HG03280 (cell line): ENCODE results near the gene CDH20.

Source experiments
- ATAC-seq: cut with Tn5 transposase; IDR thresholded peaks from one replicate; pipeline ENCODE4 v1.9.1; 2021; ENCODE audit warnings: mild to moderate bottlenecking, moderate library complexity; ENCODE audit not compliant: unreplicated experiment

CDH20 gene

GRCh38 chr18:61420218-61420885 is 87.1 kb downstream of the CDH20 start:
- no peak for ATAC-seq

GRCh38 chr18:61426492-61427053 is 93.3 kb downstream of the CDH20 start:
- no peak for ATAC-seq

- ATAC-seq: no peak
These were observed 95.0 kb downstream of the CDH20 start for GRCh38 chr18:61428266-61428665.

DNA sequence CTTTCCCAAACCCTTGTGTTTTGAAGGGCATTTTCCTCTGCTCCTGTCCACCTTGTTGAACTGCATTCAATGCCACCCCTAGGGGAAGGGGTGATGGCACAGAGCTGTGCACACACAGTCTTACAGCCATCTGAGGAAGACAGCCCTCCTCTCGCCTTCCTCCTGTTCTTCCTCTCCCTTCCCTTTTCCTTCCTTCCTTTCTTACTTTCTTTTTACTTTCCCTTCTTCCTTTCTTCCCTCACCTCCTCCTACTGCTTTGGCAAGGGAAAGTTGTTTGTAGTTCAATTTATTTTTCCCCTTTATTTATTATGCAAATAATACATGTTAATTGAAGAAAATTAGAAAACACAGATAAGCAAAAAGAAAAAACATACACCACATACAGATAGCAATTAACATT is 99.4 kb downstream of the CDH20 start:
- ATAC-seq: no peak

DNA sequence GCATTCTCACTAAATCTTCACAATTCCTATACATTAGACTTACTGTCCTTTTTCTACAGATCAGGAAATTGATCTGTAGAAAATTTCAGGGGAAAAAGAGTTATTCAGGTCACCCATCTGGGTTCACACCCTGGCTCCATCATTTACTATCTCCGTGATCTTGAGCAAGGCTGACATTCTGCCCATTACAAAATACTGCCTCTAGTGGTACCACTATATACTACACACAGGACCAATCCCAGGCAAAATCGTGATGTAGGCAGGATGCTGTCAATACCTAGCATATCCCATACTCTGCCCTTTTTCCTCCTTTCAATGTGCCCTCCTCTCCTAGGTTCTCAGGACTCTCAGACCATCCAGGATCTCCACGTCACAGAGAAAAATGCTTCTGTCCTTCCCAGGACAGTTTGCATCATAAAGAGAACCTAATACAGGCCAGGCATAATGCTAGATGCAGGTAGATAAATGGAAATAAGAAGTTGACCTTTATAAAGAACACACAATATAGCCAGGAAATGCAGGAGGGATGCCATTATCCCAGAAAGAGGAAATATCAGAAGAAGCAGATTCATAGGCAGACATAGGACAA is 101.9 kb downstream of the CDH20 start:
- peak; percentile 80 for ATAC-seq

DNA sequence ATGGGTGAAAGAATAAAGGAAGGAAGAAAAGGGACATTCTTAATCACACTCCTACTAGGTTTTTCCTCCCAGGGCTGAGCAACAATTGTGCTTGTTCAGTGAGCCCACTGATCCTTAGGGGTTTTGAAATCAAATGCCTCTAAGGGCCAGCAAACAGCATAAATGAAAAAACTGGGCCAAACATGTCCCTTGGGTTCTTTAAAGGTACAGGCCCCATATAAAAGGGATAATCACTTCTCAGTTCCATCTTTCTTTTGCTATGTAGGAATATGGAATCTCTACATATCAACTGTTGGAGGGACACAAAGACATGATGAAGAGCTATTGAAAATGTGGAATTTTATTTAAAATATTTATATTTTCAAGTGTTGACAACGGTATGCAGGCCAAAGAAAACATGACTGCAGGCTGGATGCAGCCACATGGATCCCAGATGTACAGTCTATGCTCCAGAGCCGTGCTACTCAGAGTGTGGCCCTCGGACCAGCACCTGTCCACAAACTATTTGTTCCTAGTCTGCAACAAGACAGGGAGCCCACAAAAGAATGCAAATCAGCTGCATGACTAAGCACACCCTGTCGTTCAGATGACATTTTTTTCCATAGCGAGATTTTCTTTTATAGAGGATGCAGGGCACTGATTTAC is 110.0 kb downstream of the CDH20 start:
- no peak for ATAC-seq

DNA sequence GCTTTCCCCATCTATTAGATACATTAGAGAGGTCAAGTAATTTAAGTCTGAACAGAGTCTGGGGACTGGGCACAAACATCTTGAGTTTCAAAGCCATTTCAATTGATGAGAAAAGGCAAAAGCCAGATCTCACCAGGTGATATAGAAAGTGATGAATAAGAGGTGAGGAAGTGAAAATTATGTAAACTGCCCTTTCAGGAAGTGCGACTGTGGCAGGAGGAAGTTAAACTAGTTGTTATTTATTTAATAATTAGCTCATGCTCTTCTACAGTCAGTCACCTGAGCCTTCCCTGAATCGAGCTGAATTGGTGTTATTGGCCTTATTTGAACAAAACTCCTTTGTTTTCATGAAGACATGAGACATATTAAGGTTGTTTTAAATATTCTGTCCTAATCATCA is 115.1 kb downstream of the CDH20 start:
- no peak for ATAC-seq

DNA sequence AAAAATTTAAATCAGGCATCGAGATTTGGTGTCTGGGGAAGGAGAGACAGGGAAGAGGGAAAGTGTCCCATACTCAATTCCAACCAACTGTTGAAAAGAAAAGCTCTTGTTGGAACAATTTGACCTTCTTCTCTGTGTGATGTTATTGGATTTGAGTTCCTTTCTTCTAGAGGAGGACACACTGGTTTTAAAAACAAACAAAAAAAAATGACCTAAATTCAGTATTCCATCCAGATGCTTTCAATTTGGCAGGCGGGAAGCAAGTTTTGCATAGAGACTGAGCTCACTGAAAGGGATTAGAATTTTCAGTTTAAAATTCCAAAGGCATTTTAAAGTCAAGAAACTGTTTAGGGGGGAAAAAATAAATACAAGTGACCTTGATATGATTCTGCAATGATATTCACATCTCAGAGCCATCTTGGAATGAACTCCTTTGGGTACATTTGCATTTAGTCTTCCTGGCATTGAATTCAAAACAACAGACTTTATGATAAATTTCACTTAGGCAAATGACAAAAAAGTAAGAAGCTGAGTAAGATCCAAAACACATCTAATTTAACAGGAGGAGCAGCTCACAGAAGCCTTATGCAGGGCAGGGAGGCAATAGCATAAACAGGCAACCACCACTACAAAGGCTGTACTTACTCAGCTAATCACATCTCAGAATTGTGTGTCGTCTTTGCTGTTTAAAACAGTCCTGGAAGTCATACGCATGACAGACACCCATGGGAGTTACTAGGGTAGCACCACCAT is 126.8 kb downstream of the CDH20 start:
- ATAC-seq: no peak

- no peak for ATAC-seq
These were observed 131.4 kb downstream of the CDH20 start for GRCh38 chr18:61464551-61465142.

GRCh38 chr18:61466736-61467135 is 133.5 kb downstream of the CDH20 start:
- ATAC-seq: no peak

GRCh38 chr18:61470031-61470674 is 136.9 kb downstream of the CDH20 start:
- ATAC-seq: no peak

- ATAC-seq: no peak
These were observed 138.3 kb downstream of the CDH20 start for GRCh38 chr18:61471541-61471940.

DNA sequence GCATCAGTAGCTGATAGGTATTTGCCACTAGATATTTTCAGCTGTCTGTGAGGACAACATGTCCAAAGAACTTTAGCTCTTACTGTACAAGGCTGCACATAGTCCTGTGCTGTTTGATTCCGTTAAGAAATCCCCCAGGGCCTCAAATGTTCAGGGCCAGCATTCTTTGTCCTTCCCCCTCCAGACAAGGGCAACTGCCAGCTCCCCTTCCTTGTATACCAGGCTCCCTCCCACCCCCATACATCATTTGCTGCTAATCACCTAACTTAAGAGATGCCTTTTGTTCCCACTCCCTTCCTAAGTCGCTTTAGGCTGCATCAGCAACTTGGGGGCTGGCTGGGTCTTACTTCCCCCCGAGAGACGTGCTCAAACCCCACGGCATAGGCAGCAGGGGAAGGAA is 138.7 kb downstream of the CDH20 start:
- ATAC-seq: no peak

DNA sequence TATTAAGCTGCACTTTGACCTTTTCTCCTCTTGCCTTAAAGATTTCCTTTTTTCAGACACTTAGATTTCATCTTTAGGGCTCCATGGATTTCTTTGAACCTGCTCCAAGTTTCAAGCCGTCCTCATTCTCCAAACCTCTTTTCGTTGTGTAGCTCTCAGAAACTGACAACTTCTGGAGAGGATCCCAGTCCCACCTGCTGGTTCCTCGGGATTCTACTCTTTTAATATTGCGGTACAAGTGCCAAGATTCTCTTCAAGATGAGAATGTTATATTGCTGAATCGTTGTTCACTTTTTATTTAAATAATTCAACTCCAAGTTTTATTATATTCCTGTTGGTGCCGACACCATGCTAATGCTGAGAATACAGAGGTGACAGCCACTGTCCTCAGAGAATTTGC is 141.1 kb downstream of the CDH20 start:
- ATAC-seq: no peak

DNA sequence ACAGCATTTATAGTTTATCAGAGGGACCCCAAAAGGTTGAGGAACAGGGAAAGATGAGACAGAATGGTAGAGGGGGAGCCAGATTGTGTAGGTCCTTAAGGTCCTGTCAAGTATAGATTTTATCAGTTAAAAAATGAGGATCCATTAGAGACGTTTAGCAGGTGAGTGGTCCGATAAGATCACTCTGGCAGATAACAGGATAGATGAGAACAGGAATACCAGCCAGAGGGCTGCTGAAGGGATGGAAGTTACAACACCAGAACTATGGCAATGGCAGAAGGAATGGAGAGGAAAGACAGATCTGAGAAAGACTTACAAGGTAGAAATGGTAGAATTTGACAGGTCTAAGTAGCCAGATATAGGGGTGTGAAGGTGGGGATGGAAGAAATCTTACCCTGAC is 141.7 kb downstream of the CDH20 start:
- ATAC-seq: no peak

- no peak for ATAC-seq
These were observed 142.7 kb downstream of the CDH20 start for GRCh38 chr18:61475931-61476330.

- no peak for ATAC-seq
These were observed 156.1 kb downstream of the CDH20 start for GRCh38 chr18:61489334-61489733.

- no peak for ATAC-seq
These were observed 163.1 kb downstream of the CDH20 start for GRCh38 chr18:61496374-61496773.

- no peak for ATAC-seq
These were observed 164.2 kb downstream of the CDH20 start for GRCh38 chr18:61497422-61497821.

GRCh38 chr18:61502472-61502871 is 169.2 kb downstream of the CDH20 start:
- ATAC-seq: no peak

GRCh38 chr18:61503688-61504087 is 170.5 kb downstream of the CDH20 start:
- no peak for ATAC-seq
